HEK293 (cell line): ENCODE data around the gene C4orf50.

Experiments
- CTCF ChIA-PET: fragments of 350-600 bp; formaldehyde crosslinking; extraction: SDS; loops from one replicate; lab custom pipeline; 2021; ENCODE audit warnings: antibody characterized with exemption; lab: Yijun Ruan, JAX
- POLR2A ChIA-PET: fragments of 300-600 bp; formaldehyde crosslinking; extraction: SDS; loops from one replicate; lab custom pipeline; 2020; ENCODE audit warnings: antibody characterized with exemption, inconsistent platforms; lab: Yijun Ruan, JAX
- H3K27ac ChIP-seq: fragments of 200-500 bp; sonication (Bioruptor generic); 2 replicates; pipeline ENCODE4 v1.5.1; 2014; ENCODE audit warnings: low read depth, low read length, control low read depth, inconsistent platforms; ENCODE audit errors: extremely low read depth
- H3K36me3 ChIP-seq, 2 experiments: fragments of 200-500 bp in 1 of 2; sonication (Bioruptor generic) in 1 of 2; 1 replicate in 1 of 2; 2 replicates in 1 of 2; pipeline ENCODE4 v1.5.1; 2014 to 2017; ENCODE audit warnings: inconsistent platforms in 2 of 2, low read length in 2 of 2; ENCODE audit not compliant: control insufficient read depth in 2 of 2, insufficient read depth in 1 of 2
- H3K4me1 ChIP-seq: fragments of 200-500 bp; sonication (Bioruptor generic); 2 replicates; pipeline ENCODE4 v1.5.1; 2014; ENCODE audit warnings: mild to moderate bottlenecking, low read length, inconsistent platforms; ENCODE audit not compliant: control insufficient read depth, insufficient read depth
- H3K4me3 ChIP-seq: 2 replicates; pipeline ENCODE4 v1.5.1; 2011; ENCODE audit warnings: low read depth, mild to moderate bottlenecking, control low read depth, low read length, moderate library complexity
- H3K9me3 ChIP-seq: fragments of 200-500 bp; sonication (Bioruptor generic); 2 replicates; pipeline ENCODE4 v1.5.1; 2014; ENCODE audit warnings: low read depth, low read length, inconsistent platforms; ENCODE audit not compliant: control insufficient read depth, insufficient read depth
- CTCF ChIP-seq: fragments of 450-650 bp; formaldehyde crosslinking; IDR thresholded peaks from 2 replicates; pipeline ENCODE4 v1.5.1; 2016; ENCODE audit warnings: missing biosample characterization, missing genetic modification characterization
- GLIS1 ChIP-seq: fragments of 450-650 bp; formaldehyde crosslinking; IDR thresholded peaks from 2 replicates; pipeline ENCODE4 v1.5.1; 2016; ENCODE audit warnings: missing biosample characterization, missing genetic modification characterization
- HIC1 ChIP-seq: fragments of 450-650 bp; formaldehyde crosslinking; IDR thresholded peaks from 2 replicates; pipeline ENCODE4 v1.5.1; 2016; ENCODE audit warnings: missing biosample characterization, missing genetic modification characterization
- INSM2 ChIP-seq: fragments of 450-650 bp; formaldehyde crosslinking; IDR thresholded peaks from 2 replicates; pipeline ENCODE4 v1.5.1; 2016; ENCODE audit warnings: missing biosample characterization, missing genetic modification characterization
- KLF8 ChIP-seq: fragments of 450-650 bp; formaldehyde crosslinking; IDR thresholded peaks from 2 replicates; pipeline ENCODE4 v1.5.1; 2016; ENCODE audit warnings: missing biosample characterization, missing genetic modification characterization
- SP3 ChIP-seq: fragments of 450-650 bp; formaldehyde crosslinking; IDR thresholded peaks from 2 replicates; pipeline ENCODE4 v1.5.1; 2016; ENCODE audit warnings: missing biosample characterization, missing genetic modification characterization
- ZBTB17 ChIP-seq: fragments of 450-650 bp; formaldehyde crosslinking; IDR thresholded peaks from 2 replicates; pipeline ENCODE4 v1.5.1; 2016; ENCODE audit warnings: missing biosample characterization, missing genetic modification characterization
- ZNF23 ChIP-seq: fragments of 450-650 bp; formaldehyde crosslinking; IDR thresholded peaks from 2 replicates; pipeline ENCODE4 v1.5.1; 2016; ENCODE audit warnings: missing biosample characterization, missing genetic modification characterization, borderline replicate concordance
- ZNF629 ChIP-seq: fragments of 450-650 bp; formaldehyde crosslinking; IDR thresholded peaks from 2 replicates; pipeline ENCODE4 v1.5.1; 2017; ENCODE audit warnings: missing biosample characterization, missing genetic modification characterization
- ZNF645 ChIP-seq: fragments of 450-650 bp; formaldehyde crosslinking; IDR thresholded peaks from 2 replicates; pipeline ENCODE4; 2016; ENCODE audit warnings: missing biosample characterization, missing genetic modification characterization
- ZNF76 ChIP-seq: fragments of 450-650 bp; formaldehyde crosslinking; IDR thresholded peaks from 2 replicates; pipeline ENCODE4; 2016; ENCODE audit warnings: low read depth, missing biosample characterization, missing genetic modification characterization, borderline replicate concordance
- ZNF843 ChIP-seq: fragments of 450-650 bp; formaldehyde crosslinking; IDR thresholded peaks from 2 replicates; pipeline ENCODE4 v1.5.1; 2016; ENCODE audit warnings: missing biosample characterization, missing genetic modification characterization
- TF ChIP-seq, protein P1 (sequence below): fragments of 450-650 bp; formaldehyde crosslinking; IDR thresholded peaks from 2 replicates; pipeline ENCODE4 v1.5.1; 2016; ENCODE audit warnings: missing biosample characterization, missing genetic modification characterization

C4orf50 gene

DNA sequence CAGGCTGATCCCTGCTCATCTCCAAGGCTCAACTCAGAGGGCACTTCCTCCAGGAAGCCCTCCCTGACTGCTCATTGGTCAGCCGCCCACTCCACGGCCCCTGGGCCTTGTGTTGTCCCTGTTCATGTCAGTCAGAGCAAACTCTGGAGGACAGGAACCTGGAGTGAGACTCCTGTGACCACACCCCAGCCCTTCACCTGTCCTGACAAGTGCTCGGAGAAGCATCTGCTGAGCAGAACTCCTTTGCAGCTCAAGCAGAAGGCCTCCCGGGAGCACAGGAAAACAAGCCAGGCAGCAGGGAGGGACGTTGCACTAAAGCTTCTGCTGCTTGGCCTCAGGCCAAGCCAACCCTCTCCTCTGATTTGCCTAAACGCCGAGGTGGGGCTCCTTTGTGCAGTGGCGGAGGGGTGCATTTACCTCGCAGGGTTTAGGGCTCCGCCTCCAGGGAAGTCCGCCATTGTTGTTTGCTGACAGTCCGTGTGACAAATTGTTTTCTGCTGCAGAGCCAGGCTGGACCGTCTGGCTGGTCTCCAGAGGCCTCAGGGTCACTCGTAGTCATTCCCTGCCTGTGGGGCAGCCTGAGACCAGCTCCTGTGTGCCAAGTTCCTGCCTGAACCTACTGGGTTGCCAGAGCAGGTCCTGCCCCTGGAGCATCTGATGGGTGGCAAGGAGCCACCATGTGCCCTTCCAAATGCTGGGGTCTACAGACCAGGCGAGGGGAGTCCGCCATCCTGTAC lies 61.8 kb downstream of the C4orf50 start (continued):
- TF ChIP-seq KLF8, result no peak

DNA sequence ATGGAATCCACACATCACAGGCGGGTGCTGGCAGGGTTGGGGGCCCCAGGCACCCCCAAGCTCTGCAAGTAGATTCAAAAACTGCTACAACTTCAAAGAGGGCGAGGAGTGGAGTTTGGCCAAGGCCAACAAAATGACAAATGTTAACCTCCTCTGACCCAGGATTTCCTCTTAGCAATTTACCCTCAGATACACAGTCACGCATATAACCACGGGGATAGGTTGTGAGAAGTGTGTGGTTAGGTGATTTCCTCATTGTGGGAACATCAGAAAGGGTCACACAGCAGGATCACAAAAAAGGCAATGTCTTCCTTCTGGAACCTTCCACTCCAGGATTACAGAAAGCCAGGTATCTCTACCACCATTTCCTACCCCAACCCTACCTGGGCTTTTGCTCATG lies 62.4 kb downstream of the C4orf50 start:
- Histone ChIP-seq H3K4me3 (no peak overlapping the region), H3K4me1 (no peaks in the 10 kb centered on the region), H3K9me3 (no peaks in the 10 kb centered on the region), H3K27ac (no peak overlapping the region), H3K36me3 (no peaks in the 10 kb centered on the region)
- CTCF ChIA-PET, result no interaction called here
- TF ChIP-seq ZBTB17 (tag by site-specific recombination) (no peak), ZNF629 (tag by site-specific recombination) (no peak), INSM2 (no peak), ZNF645 (tag by site-specific recombination) (no peak), ZNF76 (tag by site-specific recombination) (no peak)
- POLR2A ChIA-PET, result no interaction called here

DNA sequence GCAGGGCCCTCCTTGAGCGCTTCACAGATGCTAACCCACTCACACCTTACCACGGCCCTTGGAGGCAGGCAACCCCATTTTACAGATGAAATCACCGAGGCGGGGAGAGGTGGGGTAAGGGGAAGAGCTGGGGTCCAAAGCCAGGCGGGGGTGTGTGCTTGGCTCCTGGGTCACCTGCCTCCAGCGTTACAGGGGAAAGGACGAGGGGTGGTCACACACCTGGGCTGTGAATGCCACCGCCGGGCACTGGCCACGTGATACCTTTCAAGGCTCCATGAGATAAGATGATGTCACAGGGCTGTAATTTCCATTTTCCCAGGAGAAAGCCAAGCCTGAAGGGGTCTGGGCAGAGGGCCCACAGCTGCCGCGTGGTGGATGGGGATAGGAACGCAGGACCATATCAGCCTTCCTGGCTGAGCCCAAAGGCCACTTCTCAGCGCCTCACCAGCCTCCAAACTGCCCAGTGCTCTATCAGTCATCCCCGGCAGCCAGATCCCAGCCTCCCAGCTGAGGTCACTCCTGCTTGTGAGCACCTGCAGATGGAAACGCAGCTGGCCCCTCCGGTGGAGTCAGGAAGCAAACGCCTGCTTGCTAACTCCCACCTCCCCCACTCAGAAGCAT lies 62.9 kb downstream of the C4orf50 start:
- POLR2A ChIA-PET, result no interaction called here
- Histone ChIP-seq H3K4me1 (no peaks in the 10 kb centered on the region), H3K9me3 (no peaks in the 10 kb centered on the region), H3K27ac (no peak overlapping the region), H3K36me3 (no peaks in the 10 kb centered on the region), H3K4me3 (no peak overlapping the region)
- CTCF ChIA-PET, result no interaction called here
- no peak for TF ChIP-seq SP3 (tag by site-specific recombination)
- TF ChIP-seq CTCF (tag by site-specific recombination), result no peak

GRCh38 chr4:5954056-5954760 lies 64.0 kb downstream of the C4orf50 start:
- CTCF ChIA-PET, result no interaction called here
- TF ChIP-seq ZNF843 (tag by site-specific recombination), result no peak
- TF ChIP-seq, protein P1, sequence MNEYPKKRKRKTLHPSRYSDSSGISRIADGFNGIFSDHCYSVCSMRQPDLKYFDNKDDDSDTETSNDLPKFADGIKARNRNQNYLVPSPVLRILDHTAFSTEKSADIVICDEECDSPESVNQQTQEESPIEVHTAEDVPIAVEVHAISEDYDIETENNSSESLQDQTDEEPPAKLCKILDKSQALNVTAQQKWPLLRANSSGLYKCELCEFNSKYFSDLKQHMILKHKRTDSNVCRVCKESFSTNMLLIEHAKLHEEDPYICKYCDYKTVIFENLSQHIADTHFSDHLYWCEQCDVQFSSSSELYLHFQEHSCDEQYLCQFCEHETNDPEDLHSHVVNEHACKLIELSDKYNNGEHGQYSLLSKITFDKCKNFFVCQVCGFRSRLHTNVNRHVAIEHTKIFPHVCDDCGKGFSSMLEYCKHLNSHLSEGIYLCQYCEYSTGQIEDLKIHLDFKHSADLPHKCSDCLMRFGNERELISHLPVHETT (tag by site-specific recombination), result no peak
- no peak for TF ChIP-seq INSM2
- TF ChIP-seq ZNF23 (tag by site-specific recombination), result no peak
- TF ChIP-seq SP3 (tag by site-specific recombination), result no peak
- TF ChIP-seq HIC1 (tag by site-specific recombination), result no peak
- no peak for TF ChIP-seq GLIS1 (tag by site-specific recombination)
- TF ChIP-seq, all 188 proteins: peak for 0
- POLR2A ChIA-PET, result no interaction called here
- no peak overlapping the region for H3K4me3 ChIP-seq
- H3K4me1 ChIP-seq, result no peaks in the 10 kb centered on the region
- H3K36me3 ChIP-seq, result no peaks in the 10 kb centered on the region
- H3K9me3 ChIP-seq, result no peaks in the 10 kb centered on the region
- no peak overlapping the region for H3K27ac ChIP-seq
